Testis (tissue), 5 donors: Measurements from ENCODE around the gene ANKLE1. TPM values are rescaled to one million over a fixed set of nuclear protein-coding genes. Genes with fewer than 3 reads are reported as not detected.

Experiments used
- DNase-seq: peaks from one replicate; pipeline ENCODE4 v3.0.0-alpha.2; 2019
- H3K27ac ChIP-seq, 2 donors: fragments of 200-600 bp; sonication (generic); one replicate each; pipeline ENCODE4 v1.5.1; 2019
- H3K27me3 ChIP-seq: fragments of 200-600 bp; sonication (generic); one replicate; pipeline ENCODE4 v1.5.1; 2019
- H3K36me3 ChIP-seq: fragments of 200-600 bp; sonication (generic); one replicate; pipeline ENCODE4 v1.5.1; 2017; ENCODE audit warnings: low read depth; ENCODE audit errors: missing control alignments
- H3K4me1 ChIP-seq: fragments of 200-600 bp; sonication (generic); one replicate; pipeline ENCODE4 v1.5.1; 2019
- H3K4me3 ChIP-seq, 2 donors: fragments of 200-600 bp; sonication (generic); one replicate each; pipeline ENCODE4 v1.5.1; 2017 to 2019
- H3K9me3 ChIP-seq: fragments of 200-600 bp; sonication (generic); one replicate; pipeline ENCODE4 v1.5.1; 2017
- CTCF ChIP-seq, 3 experiments: fragments of 450-650 bp in 2 of 3; fragments of 200-600 bp in 1 of 3; sonication (generic) in 1 of 3; IDR thresholded peaks; one replicate each; pipeline ENCODE4 v1.5.1; 2016 to 2019; ENCODE audit warnings: antibody characterized with exemption in 3 of 3, mild to moderate bottlenecking in 2 of 3, moderate library complexity in 1 of 3
- POLR2A ChIP-seq: fragments of 450-650 bp; IDR thresholded peaks from one replicate; pipeline ENCODE4 v1.6.1; 2017; ENCODE audit warnings: antibody characterized with exemption, mild to moderate bottlenecking, moderate library complexity
- WGBS, 2 donors: methylation state at CpG; one replicate each; pipeline ENCODE4 v1.1.5; 2018; 5-methylcytosine and 5-hydroxymethylcytosine counted together
- intact Hi-C: fragments of 100-400 bp; cut with DNase I; formaldehyde crosslinking; loops from one replicate; pipeline ENCODE4 v1.15.1; 2023; ENCODE audit warnings: low total_unique reads
- long read RNA-seq, 2 donors: transcript quantifications; one replicate each; lab custom pipeline, GENCODE V29; 2026
- polyA plus RNA-seq: library from polyadenylated mRNA; stranded (reverse); fragments of 350-450 nt; fragmentation: Illumina TruSeq; extraction: RNeasy Lipid Tissue Mini Kit (QIAGEN cat#74804); gene quantifications from one replicate; pipeline ENCODE4 v1.2.3, GENCODE V29; 2014; ENCODE audit warnings: low read depth, low replicate concordance; ENCODE audit not compliant: insufficient read depth
- total RNA-seq, 2 donors: library from RNA; depleted of rRNA; stranded (reverse); fragments of >200 nt; gene quantifications; one replicate each; pipeline ENCODE4 v1.2.3, GENCODE V29; 2016

Gene ANKLE1
- 1 to 10 TPM; 3.1 to 5.3 TPM for total RNA-seq
- 0.45 TPM for polyA plus RNA-seq
- long read RNA-seq, donor 1, result 0 reads
- long read RNA-seq, donor 2, result 0 reads

- DNase-seq, result no peak
- no peaks in the 10 kb centered on the region for H3K27me3 ChIP-seq
- intact Hi-C loops, result loop anchor here (10.0 kb wide), 1 partner anchor 217 kb away; no protein-coding TSS in a partner anchor
- no peaks in the 10 kb centered on the region for H3K9me3 ChIP-seq
- H3K36me3 ChIP-seq, result no peaks in the 10 kb centered on the region
- peak within 1 kb of the TSS; percentile 9 to 47 for H3K4me3 ChIP-seq
- no peak for TF ChIP-seq CTCF (IDR thresholded peaks at IDR 0.05)
- no peak for TF ChIP-seq POLR2A
- 6 to 13% methylated on average over 17 to 70 of the region's 75 CpGs for WGBS, 2 donors
- H3K27ac ChIP-seq, result no peak within 1 kb of the TSS
- peaks cover 10% of the 10 kb centered on the region for H3K4me1 ChIP-seq
Observed at GRCh38 chr19:17281391-17282304, at the start of gene ANKLE1. ANKLE1 (plus strand) TSS chr19:17281901; CDS start chr19:17281921, 20 bp downstream.

- intact Hi-C loops, result no loop called here
Observed at GRCh38 chr19:17232258-17232657, 49.4 kb upstream of the ANKLE1 start.

GRCh38 chr19:17234911-17235299 is 46.8 kb upstream of the ANKLE1 start:
- H3K27me3 ChIP-seq, result no peaks in the 10 kb centered on the region
- peak overlapping the region; percentile 26 to 74 for H3K27ac ChIP-seq
- intact Hi-C loops, result no loop called here
- peak; percentile 60 for DNase-seq
- 25 to 26% methylated on average over 10 to 11 of the region's 11 CpGs for WGBS, 2 donors
- H3K4me1 ChIP-seq, result peaks cover 13% of the 10 kb centered on the region
- H3K9me3 ChIP-seq, result no peaks in the 10 kb centered on the region
- TF ChIP-seq CTCF (IDR thresholded peaks at IDR 0.05) (no peak), POLR2A (no peak)
- H3K4me3 ChIP-seq, result peak overlapping the region; percentile 43 to 58
- no peaks in the 10 kb centered on the region for H3K36me3 ChIP-seq

More at GRCh38 chr19:17232258-17232657, 49.4 kb upstream of the ANKLE1 start:
- Histone ChIP-seq H3K9me3 (no peaks in the 10 kb centered on the region), H3K27ac (no peak overlapping the region), H3K4me3 (no peak overlapping the region), H3K27me3 (no peaks in the 10 kb centered on the region), H3K4me1 (peaks cover 16% of the 10 kb centered on the region), H3K36me3 (no peaks in the 10 kb centered on the region)
- no peak for DNase-seq
- TF ChIP-seq CTCF (IDR thresholded peaks at IDR 0.05), result no peak
- no peak for TF ChIP-seq POLR2A
- WGBS, 2 donors, result 89 to 91% methylated on average over 23 to 25 of the region's 25 CpGs

- intact Hi-C loops, result no loop called here
- Histone ChIP-seq H3K27ac (peak overlapping the region; percentile 26 to 74), H3K4me1 (peaks cover 17% of the 10 kb centered on the region), H3K36me3 (no peaks in the 10 kb centered on the region), H3K27me3 (no peaks in the 10 kb centered on the region), H3K4me3 (peak overlapping the region; percentile 43 to 58), H3K9me3 (no peaks in the 10 kb centered on the region)
- peak; percentile 31 to 46 (median 34) for TF ChIP-seq CTCF (IDR thresholded peaks at IDR 0.05)
- TF ChIP-seq POLR2A, result no peak
- DNase-seq, result peak; percentile 80
- 8% methylated on average over 44 of the region's 80 CpGs; no CpG with 5 or more reads in 1 of the 2 donors for WGBS, 2 donors
Observed at GRCh38 chr19:17235300-17235970, 46.3 kb upstream of the ANKLE1 start.
